DND-41 (cell line): ENCODE measurements around the gene TUBA4A.

ENCODE experiments used
- EZH2 ChIP-seq: IDR thresholded peaks from 3 replicates; pipeline ENCODE4 v1.6.1; 2012; ENCODE audit warnings: borderline replicate concordance, low read depth, mild to moderate bottlenecking, moderate library complexity, low read length, inconsistent platforms; ENCODE audit not compliant: severe bottlenecking
- TF ChIP-seq, protein P1 (sequence below): IDR thresholded peaks from 2 replicates; pipeline ENCODE4 v1.5.1; 2012; ENCODE audit warnings: borderline replicate concordance, low read length, moderate library complexity, mild to moderate bottlenecking; ENCODE audit not compliant: poor library complexity, severe bottlenecking; ENCODE audit errors: extremely low read depth

DNA sequence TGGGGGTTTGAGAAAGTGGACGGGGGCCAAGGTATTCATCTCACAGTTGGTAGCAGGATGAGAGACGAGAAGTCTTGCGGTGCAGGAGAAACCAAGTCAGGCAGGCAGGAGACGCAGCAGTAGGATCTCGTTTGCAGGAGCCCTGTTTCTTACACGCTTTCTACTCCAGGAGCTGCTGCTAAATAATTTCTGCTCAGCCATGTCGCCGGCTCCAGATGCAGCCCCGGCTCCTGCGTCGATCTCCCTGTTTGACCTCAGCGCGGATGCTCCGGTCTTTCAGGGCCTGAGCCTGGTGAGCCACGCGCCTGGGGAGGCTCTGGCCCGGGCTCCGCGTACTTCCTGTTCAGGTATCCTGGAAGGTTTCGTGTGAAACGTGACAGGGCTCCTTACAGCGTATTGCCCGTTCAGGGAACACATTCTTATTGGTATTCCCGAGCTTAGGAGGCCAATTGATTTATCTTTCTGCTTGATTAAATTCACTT is 23.6 kb downstream of the TUBA4A start:
- TF ChIP-seq, protein P1, sequence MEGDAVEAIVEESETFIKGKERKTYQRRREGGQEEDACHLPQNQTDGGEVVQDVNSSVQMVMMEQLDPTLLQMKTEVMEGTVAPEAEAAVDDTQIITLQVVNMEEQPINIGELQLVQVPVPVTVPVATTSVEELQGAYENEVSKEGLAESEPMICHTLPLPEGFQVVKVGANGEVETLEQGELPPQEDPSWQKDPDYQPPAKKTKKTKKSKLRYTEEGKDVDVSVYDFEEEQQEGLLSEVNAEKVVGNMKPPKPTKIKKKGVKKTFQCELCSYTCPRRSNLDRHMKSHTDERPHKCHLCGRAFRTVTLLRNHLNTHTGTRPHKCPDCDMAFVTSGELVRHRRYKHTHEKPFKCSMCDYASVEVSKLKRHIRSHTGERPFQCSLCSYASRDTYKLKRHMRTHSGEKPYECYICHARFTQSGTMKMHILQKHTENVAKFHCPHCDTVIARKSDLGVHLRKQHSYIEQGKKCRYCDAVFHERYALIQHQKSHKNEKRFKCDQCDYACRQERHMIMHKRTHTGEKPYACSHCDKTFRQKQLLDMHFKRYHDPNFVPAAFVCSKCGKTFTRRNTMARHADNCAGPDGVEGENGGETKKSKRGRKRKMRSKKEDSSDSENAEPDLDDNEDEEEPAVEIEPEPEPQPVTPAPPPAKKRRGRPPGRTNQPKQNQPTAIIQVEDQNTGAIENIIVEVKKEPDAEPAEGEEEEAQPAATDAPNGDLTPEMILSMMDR, result no peak
- TF ChIP-seq EZH2, result no peak
